GOT3 (cell line): ENCODE data around the gene FHIT.
"Not testable (repeated sequence)": the region's sequence is repeated elsewhere in the genome, so short reads cannot be mapped to it uniquely, and the experiment has no call there.

Source experiments
- DNase-seq: peaks from one replicate; lab custom pipeline; 2025; ENCODE audit warnings: mixed read lengths; lab: John Stamatoyannopoulos, UW

FHIT gene

DNA sequence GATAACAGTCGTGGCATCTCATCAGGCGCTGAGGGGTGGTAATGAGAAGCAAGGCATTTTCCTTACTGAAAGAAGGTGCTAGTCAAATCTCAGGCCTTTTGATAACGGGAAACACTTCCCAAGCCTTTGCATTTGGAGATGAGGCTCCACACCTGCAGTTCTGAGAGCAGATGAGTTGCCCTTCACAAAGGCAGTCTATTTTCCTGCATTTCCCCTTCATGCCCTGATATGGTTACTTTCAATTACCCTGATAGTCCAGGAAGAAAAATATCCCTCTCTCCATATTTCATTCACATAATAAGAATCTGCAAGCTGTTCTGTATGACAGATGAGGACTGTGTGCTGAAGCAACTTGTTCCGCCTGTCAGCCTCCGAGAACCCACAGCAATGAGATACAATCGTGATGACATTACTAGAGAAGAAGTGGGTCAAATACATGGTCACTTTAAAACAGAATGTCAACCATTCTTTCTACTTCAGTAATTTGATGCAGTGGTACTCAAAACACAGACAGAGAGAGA lies 25.0 kb downstream of the FHIT start:
- no peak for DNase-seq

DNA sequence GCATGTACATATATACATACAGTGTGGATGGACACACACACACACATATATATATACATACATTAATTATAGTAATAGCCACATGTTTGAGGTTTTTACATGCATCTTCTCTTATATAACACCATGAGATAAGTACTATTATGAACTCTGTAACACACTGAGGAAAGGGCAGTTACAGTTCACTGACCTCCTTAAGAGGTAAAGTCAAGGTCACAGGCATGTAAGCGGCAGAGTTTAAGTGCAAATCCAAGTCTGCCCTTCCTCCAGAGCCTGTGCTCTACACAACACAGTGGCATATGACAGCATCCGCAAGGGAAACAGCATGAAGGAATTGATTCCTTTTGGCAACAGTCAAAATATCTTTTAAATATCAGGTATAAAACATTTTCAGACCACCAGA lies 26.4 kb downstream of the FHIT start:
- DNase-seq, result no peak

DNA sequence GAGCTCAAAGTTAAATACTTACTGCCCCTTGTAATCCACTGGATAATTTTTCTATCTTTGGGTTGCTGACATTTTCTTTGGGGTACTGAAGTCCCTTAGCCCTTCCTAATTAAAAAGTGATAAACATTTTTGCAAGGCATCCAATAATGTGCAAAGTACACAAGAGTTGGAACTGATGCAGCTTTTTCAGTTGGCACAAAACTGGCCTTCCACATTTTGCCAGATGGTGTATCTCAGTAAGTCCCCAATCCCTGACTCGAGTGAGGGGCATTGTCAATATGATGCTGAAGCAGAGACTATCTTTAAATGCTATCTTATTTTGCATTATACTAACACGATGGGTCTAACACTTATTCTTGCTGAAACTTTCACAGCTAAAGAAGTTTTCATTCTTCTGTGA lies 27.8 kb downstream of the FHIT start:
- no peak for DNase-seq

DNA sequence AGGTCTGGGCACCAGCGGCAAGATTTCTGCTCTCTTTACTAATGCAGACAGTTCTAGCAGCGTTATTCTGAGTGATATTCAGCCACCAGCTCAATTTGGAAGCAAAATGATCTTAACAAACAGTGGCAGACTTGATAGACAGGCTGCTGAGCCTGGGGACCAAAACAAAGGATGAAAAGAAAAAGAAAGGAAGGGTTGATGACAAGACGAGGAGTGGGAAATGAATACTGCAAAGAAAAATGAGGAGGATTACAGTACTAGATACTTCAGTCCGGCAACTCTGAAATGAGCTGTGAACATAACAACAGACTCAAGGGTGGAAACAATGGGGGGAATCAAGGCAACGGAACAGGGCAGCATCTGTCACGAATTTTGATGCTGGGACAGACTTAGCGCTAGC lies 28.8 kb downstream of the FHIT start:
- no peak for DNase-seq

DNA sequence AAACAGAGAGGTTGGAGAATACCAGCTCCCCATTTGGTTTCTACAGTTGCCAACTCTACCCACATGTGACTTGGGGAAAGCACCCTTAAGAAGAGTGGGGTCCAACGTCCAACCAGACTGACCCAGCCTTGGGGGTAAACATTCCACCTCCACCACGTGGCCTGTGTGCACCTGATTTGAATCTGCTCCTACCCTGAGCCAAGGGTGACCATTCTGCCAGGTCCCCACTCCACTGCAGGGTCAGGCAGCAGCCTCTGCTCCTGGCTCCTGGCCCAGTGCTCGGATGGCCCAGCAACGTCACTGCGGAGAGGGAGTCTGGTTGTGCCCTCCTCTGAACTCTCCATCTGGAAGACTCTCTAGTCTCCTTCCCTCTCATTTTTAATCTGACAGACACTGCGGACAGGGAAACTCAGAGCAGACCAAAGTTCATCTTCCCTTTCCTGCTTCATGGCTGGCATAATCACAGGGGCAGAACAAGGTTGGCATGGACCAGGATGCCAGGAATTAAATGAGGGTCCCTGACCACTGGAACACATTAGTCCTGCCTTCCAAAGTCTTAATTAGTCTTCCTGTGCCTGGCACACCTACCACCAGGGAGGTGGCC lies 29.4 kb downstream of the FHIT start:
- DNase-seq, result no peak

DNA sequence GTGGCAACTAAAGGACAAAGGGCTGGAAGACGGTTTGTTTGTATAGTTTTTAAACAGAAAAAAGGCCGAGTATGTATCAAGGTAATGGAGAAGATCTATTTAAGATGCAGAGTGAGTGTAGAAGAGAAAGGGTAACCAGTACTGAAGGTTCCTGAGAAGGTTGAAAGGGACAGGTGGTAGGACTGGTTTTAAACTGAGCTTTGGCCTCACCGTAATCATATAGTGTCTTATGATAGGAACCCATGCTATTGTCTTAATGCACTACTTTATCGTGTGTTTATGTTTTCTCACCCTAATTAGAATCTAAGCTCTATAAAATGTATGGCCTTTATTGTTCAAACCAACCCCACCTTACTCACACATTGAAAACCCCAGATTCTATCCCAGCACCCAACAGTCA lies 32.7 kb downstream of the FHIT start:
- DNase-seq, result no peak

DNA sequence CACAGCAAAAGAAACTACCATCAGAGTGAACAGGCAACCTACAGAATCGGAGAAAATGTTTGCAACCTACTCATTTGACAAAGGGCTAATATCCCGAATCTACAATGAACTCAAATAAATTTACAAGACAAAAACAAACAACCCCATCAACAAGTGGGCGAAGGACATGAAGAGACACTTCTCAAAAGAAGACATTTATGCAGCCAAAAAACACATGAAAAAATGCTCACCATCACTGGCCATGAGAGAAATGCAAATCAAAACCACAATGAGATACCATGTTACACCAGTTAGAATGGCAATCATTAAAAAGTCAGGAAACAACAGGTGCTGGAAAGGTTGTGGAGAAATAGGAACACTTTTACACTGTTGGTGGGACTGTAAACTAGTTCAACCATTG lies 35.1 kb downstream of the FHIT start:
- not testable (repeated sequence) for DNase-seq

DNA sequence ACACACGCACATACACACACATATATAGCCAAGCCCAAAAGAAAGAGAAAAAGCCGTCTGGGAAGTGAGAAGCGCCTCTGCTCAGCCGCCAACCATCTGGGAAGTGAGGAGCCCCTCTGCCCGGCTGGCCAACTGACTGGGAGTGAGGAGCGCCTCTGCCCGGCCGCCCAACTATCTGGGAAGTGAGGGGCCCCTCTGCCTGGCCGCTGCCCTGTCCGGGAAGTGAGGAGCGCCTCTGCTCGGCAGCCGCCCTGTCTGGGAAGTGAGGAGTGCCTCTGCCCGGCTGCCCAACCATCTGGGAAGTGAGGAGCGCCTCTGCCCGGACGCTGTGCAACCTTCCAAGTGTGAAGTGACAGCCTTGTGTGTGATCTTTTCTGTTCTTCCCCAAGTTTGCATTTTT lies 49.2 kb downstream of the FHIT start:
- DNase-seq, result no peak

DNA sequence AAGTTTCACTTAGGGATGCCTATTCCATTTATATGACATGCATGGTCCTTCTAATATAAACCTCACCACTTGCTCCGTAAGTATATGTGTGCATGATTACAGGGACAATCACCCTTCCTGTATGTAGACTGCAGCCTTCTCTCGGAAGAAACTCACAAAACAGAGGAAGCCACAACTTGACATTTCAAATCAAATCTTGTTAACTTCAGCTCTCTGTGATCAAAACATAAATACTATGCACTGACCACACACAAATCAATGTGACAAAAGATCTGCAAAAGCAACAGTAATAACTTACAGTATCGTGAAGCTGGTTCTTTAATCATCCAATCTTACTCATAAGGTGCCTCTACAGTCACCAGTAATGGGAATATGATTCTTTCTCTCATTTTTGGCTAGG lies 50.2 kb downstream of the FHIT start:
- no peak for DNase-seq

DNA sequence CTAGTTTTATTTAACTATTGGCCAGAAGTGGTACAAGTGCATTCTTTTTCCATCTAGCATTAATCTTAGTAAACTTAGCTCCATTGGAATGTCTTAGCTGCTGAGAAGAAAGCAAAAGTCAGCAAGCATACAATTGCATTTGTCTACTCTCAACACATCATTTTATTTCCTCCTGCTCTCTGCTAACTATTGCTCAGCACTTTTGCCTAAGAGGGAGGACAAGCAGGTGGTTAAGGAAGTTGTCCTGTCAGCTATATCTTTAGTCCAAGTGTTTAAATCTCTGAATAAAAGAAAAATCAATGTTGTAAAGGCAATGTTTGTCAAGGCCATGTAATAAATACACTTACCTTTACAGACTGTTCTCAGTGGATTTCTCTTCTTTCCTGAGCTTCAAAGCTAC lies 51.0 kb downstream of the FHIT start:
- no peak for DNase-seq

DNA sequence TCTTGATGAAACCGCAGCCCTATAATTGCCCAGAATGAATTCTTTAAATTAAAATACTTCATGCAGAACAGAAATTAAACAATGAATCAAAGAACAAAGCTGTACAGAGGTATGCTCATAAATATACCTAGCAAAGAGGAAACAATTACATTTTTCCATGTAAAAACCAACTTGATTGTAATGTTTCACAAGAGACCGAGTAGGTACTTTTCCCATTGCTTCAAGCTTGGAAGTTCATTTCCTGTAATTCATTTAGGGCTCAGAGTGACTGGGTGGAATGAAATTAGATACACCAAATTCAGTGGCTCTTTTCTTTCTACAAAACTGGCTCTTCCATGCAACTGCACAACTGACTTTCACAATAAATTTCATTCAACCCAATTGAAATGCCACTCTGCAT lies 51.4 kb downstream of the FHIT start:
- no peak for DNase-seq

DNA sequence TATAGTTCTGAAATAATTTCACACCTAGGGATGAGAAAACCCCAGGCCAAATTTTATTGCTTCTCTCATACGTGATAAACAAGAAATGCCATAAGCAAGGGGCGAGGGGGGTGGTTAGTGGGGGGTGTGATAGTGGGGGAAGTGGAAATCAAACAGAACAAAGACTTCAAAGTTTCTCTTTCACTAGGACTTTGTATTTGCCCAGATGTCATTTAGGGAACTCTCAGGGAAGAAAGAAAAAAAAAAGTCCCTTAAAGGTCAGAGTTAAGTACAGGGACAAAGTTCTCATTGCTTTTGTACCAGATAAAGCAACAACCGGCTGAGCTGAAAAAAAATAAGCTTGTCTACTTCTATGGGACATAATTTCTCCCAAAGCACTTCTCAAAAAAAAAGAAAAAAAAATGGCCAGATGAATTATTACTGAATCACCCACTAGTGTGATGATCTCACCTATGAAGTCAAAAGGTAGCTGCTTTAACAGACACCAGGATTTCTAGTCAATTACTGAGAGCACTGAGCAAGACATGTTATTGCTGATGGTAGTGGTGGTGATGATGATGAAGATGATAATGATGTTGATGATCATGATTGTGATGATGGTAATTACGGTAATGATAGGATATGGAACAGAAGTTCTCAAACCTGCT lies 56.2 kb downstream of the FHIT start:
- DNase-seq, result no peak

DNA sequence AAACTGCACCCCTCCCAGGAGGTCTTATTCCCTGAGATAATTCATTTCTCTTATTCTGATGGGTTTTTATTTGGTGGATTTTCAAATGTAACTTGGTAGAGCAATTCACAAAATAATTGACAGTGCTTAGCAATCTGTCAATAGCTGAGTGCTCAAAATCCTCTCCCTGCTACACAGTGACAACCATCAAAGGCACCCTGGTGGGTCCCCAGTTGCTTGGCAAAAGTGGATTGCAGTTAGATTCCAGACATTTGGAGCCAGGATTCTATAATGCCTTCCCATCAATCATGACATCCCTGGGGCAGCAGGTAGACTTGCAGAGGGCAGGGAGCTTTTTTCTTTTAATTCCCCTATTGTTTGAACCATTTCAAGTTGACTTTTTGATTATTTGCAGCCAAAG lies 59.0 kb downstream of the FHIT start:
- DNase-seq, result no peak

DNA sequence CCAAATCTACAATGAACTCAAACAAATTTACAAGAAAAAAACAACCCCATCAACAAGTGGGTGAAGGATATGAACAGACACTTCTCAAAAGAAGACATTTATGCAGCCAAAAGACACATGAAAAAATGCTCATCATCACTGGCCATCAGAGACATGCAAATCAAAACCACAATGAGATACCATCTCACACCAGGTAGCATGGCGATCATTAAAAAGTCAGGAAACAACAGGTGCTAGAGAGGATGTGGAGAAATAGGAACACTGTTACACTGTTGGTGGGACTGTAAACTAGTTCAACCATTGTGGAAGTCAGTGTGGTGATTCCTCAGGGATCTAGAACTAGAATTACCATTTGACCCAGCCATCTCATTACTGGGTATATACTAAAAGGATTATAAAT lies 61.0 kb downstream of the FHIT start:
- not testable (repeated sequence) for DNase-seq

DNA sequence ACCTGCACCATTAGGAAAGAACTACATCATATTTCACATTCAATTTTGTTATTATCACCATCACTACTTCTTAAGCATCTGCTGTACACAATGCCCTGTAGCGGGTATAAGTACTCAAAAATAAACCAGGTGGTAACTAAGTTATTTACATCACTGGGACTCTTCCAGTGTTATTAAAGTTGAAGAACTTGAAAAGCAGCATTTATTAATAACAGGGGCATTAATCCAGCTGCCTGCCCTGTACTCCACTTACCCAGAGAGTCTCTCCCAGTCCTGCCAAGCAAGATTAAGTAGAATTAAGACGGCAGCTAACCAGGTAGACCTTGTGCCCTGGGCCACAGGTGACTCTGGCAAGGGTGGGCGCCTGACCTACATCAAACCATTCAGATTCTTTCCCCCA lies 65.2 kb downstream of the FHIT start:
- DNase-seq, result no peak

DNA sequence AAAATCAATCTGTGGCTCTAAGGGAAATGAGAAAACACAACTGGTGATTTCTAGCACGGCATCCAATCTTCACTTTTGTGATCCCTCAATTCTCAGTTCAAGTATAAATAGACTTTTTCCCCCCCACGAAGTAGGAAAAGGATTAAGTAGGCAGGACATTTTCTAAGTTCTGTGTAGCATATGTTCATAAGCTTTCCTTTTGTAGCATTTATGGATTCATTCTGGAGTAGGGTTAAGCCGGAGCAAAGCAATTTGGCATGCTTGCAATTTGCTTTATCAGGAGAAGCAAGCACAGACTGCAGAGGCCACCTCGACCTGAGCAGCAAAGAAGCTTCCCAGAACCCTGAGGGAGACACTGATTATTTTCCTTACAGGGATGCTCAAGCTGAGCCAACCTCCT lies 66.3 kb downstream of the FHIT start:
- no peak for DNase-seq

DNA sequence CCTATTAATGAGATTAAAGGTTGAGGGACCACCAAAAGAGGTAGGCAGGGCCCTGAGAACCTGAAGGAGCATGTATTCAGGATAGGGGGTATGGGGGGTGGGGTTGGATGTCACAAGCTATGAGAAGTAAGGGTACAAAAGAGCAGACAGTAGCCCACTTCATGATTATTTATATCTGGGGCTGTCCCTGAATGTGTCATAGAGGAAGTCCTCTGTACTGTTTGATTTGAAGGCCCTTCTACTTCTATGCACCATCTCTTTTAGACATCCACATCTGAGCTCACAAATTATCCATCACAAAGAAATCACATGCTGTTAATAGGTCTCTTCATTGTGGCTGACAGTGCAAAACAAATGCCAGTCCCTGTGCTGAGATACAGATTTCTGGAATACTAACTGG lies 68.6 kb downstream of the FHIT start:
- no peak for DNase-seq

DNA sequence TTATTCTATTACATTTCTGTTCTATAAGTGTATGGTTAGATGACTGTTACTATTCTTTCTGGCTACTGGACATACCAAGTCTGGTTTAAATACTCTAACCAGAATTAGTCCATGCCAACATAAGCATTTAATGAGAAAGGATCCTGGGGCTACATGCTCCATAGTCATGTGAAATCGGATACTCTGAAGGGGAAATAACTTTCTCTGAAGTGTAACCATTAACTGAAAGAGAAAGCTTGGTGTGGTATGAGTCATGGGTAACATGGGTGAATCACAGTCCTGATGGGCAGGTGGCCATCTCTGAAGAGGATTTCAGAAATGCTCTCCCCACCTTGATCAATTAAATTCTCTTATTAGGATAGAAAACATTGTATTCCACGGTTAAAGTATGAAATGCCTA lies 69.4 kb downstream of the FHIT start:
- DNase-seq, result no peak

DNA sequence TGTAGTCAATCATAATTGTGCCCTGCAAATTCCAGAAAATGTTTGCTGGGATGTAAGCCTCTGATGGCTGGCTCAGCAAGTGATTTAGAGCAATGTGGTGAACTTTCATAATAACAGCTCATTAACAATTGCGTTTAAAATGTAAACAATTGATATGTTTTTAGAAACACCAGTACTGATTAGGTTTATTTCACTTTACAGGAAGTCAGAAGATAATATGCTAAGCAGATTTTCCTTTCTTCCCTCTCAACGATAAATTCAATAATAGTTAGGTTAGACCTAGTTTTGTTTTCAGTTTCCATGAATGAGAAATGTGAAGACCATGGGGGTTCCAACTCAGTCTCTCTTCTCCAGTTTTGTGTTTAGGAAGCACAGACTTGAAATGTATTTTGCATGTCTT lies 71.0 kb downstream of the FHIT start:
- no peak for DNase-seq

DNA sequence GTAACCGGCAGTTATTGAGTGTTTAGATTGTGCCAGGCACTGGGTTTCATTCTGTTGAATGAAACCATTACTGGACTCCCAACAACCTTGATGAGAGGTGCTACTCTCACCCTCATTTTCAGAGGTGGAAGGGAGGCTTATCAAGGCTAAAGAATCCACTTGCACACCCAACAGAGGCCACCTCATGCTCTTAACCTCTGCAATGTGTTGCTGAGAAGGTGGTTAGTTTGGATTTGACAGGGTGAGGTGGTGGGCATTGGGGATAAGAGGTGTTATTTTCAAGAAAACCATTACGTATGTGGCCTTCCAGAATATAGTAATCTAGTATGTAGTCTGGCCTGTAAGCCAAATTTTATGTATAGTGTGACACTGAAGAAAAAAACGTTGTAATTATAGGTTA lies 73.1 kb downstream of the FHIT start:
- DNase-seq, result no peak

DNA sequence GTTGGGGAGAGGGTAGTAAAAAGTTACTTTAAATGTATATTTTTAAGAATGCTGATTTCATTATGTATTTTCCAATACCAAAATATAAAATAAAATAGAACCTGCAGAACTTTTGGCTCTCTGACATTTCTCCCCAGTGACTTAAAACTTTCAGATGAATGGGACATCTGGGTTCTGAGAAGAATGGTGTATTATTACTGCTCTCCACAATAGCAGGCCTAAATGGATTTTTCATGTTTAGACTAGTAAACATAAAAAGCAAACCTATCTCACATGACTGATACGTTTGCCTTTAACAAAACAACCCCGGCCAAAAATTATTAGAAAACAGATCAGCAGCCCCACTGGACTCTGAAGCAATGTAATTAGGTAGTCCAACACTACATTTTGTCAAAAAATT lies 73.8 kb downstream of the FHIT start:
- DNase-seq, result no peak

DNA sequence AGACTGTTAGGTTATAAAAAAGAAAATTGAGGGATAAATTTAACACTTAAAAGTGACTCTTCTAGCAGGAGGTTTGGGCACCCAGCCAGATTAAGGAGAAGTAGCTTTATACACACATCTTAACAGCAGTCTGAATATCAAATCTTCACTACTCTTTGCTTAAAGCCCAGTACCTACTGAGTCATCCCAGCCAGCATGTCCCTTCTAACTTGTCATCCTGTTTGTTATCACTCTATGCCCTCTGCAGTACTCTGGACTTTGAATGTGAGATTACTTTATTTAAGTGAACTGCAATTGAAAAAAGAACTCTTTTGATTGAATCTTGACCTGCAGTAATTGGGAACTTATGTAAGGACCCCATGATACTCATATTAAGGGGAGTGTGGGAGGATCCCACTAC lies 77.6 kb downstream of the FHIT start:
- DNase-seq, result no peak

DNA sequence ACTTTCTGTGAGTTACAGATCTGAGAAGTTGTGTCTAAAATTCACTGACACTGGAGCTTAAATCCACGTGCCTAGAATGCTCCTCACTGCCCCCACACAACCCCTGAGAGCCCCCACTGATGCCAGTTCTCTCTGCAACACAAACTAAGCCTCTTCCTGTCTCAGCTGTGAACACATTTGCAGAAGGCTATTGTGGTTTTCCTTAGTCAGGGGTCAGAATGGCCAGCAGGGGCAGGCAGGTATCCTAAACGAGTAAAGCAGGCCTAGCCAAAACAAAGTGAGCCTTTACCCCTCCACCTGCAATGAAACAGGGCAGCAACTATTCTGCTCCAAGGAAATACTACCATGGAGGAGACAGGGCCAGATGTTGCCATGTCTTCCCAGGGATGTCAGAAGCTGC lies 78.6 kb downstream of the FHIT start:
- DNase-seq, result no peak

DNA sequence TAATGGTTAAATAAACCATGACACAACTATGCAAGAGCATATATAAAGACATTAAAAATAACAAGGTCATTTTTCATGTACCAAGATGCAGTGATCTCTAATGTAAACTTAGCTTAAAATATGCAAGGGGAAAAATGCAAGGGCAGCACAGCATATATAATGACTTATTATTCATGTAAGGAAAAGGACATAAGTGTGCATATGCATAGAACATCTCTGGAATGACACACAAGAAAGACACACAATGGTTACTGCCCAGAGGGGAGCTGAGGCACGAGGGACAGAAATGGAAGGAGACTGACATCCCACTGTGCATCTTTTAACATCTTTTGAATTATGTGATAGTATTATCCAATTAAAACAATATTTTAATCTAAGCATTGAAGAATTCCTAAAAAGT lies 79.0 kb downstream of the FHIT start:
- no peak for DNase-seq
